Fibroblast of skin of back (primary cell): Measurements from ENCODE around the gene IL18RAP.

ENCODE experiments used
- DNase-seq: peaks from one replicate; pipeline ENCODE4 v3.0.0-alpha.2; 2013

Gene IL18RAP

DNA sequence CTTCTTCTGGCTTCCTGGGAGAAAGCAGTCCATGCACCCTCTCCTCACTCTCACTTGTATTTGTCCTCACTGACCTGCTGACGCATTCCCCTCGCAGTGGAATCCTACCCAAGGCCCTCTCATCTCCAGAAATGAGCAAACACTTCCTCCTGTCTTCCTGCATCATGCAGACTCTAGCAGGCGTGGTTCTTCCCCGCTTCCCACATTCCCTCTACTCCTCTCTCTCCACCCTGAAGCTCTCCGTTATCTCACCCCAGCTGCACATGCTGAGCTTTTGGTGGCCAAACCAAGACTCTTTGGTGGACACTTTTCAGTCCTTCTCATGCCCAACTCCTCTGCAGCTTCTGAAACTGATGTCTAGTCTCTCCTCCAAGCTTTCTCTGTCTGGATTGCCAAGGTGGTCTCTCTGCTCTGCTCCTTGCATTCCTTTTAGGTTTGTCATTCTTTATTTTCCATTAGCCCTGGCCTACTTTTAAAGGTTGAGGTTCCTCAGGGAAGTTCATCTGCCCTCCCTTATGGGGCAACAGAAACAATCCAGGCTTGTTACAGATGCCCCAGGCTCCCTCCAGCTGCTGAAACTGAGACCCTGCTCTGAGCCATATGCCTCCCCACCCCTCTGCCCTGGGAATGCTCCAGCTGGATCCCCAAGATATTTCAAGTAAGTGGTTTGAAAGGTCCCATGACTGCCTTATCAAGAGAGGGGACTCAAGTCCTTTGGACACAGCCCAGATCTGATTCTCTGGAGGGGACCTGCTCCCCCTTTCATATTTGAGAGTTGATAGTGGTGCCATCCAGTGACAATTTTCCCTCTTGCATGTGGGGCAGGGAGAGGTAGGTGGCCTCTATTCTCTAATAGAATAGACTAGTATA lies 835 bp upstream of the IL18RAP start:
- DNase-seq = no peak

DNA sequence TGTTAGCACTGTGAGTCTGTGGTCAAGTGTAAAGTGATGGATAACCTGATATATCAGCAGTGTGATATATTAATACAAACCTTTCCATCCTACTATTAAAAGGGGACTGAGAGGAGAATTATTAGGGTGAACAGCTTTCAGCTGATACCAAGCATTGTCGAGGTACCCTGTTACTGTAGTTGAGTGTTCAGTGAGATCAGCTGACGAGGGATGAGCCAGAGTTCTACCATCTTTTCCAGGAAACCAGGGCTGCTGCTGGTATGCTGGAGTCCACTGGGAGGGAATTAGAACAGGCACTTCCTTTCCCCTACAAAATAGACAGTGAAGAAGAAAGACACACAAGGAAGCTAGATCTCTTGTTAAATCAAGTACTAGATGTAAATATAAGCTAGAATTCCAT lies 408 bp downstream of the IL18RAP start:
- no peak for DNase-seq

- no peak for DNase-seq
These were observed 1.8 kb downstream of the IL18RAP start for GRCh38 chr2:102424754-102425153.

- no peak for DNase-seq
These were observed 2.6 kb downstream of the IL18RAP start for GRCh38 chr2:102425441-102426132.

DNA sequence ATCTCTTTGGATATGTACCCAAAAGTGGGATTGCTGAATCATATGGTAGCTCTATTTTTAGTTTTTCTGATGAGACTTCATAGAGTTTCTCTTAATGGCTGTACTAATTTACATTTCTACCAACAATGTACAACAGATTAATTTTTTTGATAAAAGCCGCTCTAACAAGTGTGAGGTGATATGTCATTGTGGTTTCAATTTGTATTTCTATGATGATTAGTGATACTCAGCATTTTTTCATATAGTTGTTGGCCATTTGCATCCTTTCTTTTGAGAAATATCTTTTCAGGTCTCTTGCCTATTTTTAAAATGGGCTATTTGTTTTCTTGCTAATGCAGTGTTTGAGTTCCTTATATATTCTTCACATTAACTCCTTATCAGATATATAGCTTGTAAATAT lies 4.3 kb downstream of the IL18RAP start:
- DNase-seq = no peak

- DNase-seq = no peak
These were observed 5.6 kb downstream of the IL18RAP start for GRCh38 chr2:102428573-102428972.

DNA sequence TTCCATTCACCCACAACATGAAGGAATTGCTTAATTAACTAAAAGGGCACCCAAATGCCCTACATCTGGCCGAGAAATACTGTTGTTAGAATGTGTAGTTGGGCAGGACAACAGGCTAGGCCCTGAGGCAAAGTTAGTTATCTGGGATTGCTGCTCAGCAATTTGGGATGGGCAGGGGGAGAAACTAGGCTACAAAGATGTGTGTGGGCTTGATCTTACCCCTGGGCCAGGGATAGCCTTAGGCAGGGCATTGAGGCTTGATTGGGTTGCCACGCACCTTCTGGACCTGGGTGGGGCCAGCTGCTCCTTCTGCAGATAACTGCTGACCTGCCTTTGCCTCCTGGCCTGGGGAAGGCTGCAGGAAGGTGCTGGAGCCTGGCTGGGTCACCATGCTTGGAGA lies 9.4 kb downstream of the IL18RAP start:
- no peak for DNase-seq

DNA sequence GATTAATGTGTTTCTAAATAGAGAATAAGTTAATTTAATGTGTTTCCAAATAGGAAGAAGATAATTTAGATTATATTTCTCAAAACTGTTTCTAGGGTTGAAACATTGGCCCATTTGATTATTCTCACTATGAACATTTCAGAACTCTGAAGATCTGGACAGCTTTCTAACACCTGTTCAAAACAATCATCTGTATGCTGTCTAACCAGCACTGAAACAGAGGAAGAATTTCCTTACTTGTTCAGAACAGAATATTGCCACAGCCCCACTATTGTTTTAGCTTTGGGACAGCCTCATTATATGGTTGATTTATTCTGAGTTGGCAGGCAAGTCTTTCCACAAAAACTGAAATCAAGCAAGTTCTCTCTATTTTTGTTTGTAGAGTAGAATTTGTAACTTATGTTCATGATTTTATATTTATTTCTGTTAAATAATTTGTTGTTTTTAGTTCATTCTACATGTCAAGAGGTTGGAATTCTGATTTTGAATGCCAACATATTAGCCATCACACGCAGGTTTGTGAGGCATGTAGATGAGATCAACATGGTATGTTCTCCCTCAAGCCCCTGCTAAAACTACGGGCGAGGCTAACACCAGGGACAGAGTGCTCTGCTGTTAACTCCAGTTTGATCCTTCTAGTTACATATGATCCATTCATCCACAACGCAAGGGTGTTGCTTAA lies 11.2 kb downstream of the IL18RAP start:
- DNase-seq = no peak

GRCh38 chr2:102434655-102435381 lies 11.9 kb downstream of the IL18RAP start:
- DNase-seq = no peak

- DNase-seq = no peak
These were observed 12.8 kb downstream of the IL18RAP start for GRCh38 chr2:102435741-102436140.

- peak; percentile 68 for DNase-seq
These were observed 13.4 kb downstream of the IL18RAP start for GRCh38 chr2:102436323-102436722.

DNA sequence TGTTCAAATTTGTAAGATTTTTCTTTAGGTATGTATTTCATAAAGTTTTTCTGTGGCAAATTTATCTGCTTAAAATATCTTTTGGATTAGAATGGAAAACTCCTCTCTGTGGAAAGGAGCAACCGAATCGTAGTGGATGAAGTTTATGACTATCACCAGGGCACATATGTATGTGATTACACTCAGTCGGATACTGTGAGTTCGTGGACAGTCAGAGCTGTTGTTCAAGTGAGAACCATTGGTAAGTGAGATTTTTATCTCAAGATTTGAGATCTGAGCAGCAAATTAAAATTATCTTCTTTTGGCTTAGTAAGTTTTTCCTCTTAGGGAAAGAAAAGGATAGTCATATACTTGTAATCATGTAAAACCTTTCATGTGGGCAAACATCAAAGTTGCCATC lies 14.2 kb downstream of the IL18RAP start:
- no peak for DNase-seq

- no peak for DNase-seq
These were observed 15.2 kb downstream of the IL18RAP start for GRCh38 chr2:102438111-102438510.

- DNase-seq = no peak
These were observed 15.6 kb downstream of the IL18RAP start for GRCh38 chr2:102438578-102438977.

GRCh38 chr2:102439065-102439695 lies 16.2 kb downstream of the IL18RAP start:
- peak; percentile 78 for DNase-seq

GRCh38 chr2:102442967-102443828 lies 20.2 kb downstream of the IL18RAP start:
- DNase-seq = peak; percentile 35

DNA sequence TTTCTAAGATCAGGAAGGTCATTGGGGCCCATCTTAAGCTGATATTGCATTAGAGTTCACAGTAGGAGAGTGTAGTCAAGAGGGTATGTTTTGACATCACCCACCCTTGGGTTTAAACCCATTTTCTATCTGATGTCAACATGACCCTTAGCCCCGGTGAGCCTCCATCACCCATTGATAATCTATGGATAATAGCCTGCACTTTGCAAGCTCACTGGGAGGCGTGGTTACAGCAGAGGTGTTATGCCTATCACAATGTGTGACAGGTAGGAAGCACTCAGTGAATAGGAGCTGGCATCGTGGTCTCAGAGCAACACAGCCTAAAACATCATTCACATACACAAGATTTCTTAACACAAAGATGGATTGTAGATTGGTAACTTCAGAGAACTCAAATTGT lies 21.3 kb downstream of the IL18RAP start:
- no peak for DNase-seq

- DNase-seq = no peak
These were observed 24.0 kb downstream of the IL18RAP start for GRCh38 chr2:102446936-102447335.

- DNase-seq = peak; percentile 35
These were observed 26.5 kb downstream of the IL18RAP start for GRCh38 chr2:102449370-102449974.

GRCh38 chr2:102451968-102452367 lies 29.0 kb downstream of the IL18RAP start:
- no peak for DNase-seq

DNA sequence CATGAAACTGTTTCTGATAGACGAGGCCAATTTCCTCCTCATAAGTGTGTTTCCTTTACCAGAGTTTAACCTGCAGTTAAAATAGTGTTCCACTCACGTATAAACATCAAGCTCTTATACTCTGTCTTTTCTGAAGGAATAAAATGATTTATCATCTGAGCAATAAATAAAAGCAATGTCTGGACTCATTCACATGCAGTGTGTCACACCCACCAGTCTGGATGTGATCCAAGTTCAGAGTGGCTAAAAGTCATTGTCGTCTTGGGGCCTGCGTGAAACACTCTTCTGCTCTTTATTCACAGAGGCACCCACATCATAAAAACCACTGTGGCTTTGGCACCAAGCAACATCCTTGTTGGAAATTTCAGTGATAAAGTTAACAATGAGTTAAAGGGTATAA lies 30.5 kb downstream of the IL18RAP start:
- no peak for DNase-seq
